Aorta (tissue), 5 donors: ENCODE data around the gene RPS4Y1. TPM values are rescaled to one million over a fixed set of nuclear protein-coding genes. Genes with fewer than 3 reads are reported as not detected.
"Not testable (repeated sequence)": the region's sequence is repeated elsewhere in the genome, so short reads cannot be mapped to it uniquely, and the experiment has no call there.

Source experiments
- ATAC-seq: fragments of 200-7000 bp; cut with Tn5 transposase; one replicate; pipeline ENCODE4 v1.9.1; 2022; ENCODE audit warnings: moderate library complexity; ENCODE audit not compliant: low FRiP score
- DNase-seq, 2 donors: peaks; one replicate each; pipeline ENCODE4 v3.0.0-alpha.2; 2020
- H3K27ac ChIP-seq, 2 donors: one replicate each; pipeline ENCODE4 v1.5.1; 2013; ENCODE audit warnings: low read length in 2 of 2, mild to moderate bottlenecking in 2 of 2, moderate library complexity in 2 of 2, control low read depth in 1 of 2, inconsistent platforms in 1 of 2, low read depth in 1 of 2
- H3K27me3 ChIP-seq, 2 donors: one replicate each; pipeline ENCODE4 v1.6.1; 2013; ENCODE audit warnings: control low read depth in 1 of 2, low read length in 1 of 2, mild to moderate bottlenecking in 1 of 2, moderate library complexity in 1 of 2; ENCODE audit not compliant: insufficient read depth in 2 of 2, control insufficient read depth in 1 of 2
- H3K36me3 ChIP-seq, 2 donors: one replicate each; pipeline ENCODE4 v1.6.1; 2013; ENCODE audit warnings: control low read depth in 1 of 2, low read length in 1 of 2, mild to moderate bottlenecking in 1 of 2; ENCODE audit not compliant: insufficient read depth in 2 of 2, control insufficient read depth in 1 of 2
- H3K4me1 ChIP-seq, 2 donors: one replicate each; pipeline ENCODE4 v1.6.1; 2013; ENCODE audit warnings: low read length in 2 of 2, control low read depth in 1 of 2, mild to moderate bottlenecking in 1 of 2, moderate library complexity in 1 of 2; ENCODE audit not compliant: insufficient read depth in 2 of 2, control insufficient read depth in 1 of 2
- H3K4me3 ChIP-seq, 2 donors: one replicate each; pipeline ENCODE4 v1.5.1; 2013; ENCODE audit warnings: low read length in 2 of 2, control low read depth in 1 of 2, mild to moderate bottlenecking in 1 of 2
- H3K9me3 ChIP-seq: one replicate; pipeline ENCODE4 v1.6.1; 2013; ENCODE audit warnings: mild to moderate bottlenecking, low read length; ENCODE audit not compliant: control insufficient read depth
- WGBS, 2 donors: extraction: QIAGEN DNeasy Blood & Tissue Kit; methylation state at CpG; one replicate each; pipeline ENCODE4 v1.1.7; 2013; 5-methylcytosine and 5-hydroxymethylcytosine counted together
- intact Hi-C, 2 donors: fragments of 100-400 bp; cut with DNase I; formaldehyde crosslinking; loops; one replicate each; pipeline versions ENCODE4 v1.14.2 to v1.15.0; 2022
- long read RNA-seq, 2 donors: library from polyadenylated mRNA; unstranded; transcript quantifications; one replicate each; pipeline ENCODE4 v2.0.0, GENCODE V29; 2020 to 2021
- polyA plus RNA-seq, 2 donors: library from polyadenylated mRNA; stranded (reverse); fragments of 200-250 nt; gene quantifications; one replicate each; pipeline ENCODE4 v1.2.3, GENCODE V29; 2013
- total RNA-seq, 2 donors: library from RNA; stranded (reverse); fragmentation: NEBNext Ultra II Directional; extraction: Animal tissue kit (Norgen Biotek cat#: 25700); gene quantifications; one replicate each; pipeline ENCODE4 v1.2.1, GENCODE V29; 2021
- donor health status: healthy with polysubstance abuse.
- donor health status: Bipolar disorder and iron deficiency.
- donor health status: DM: no; HTN: no; CAD: no.
- donor health status: DM: no; HTN: no; CAD: no.
- donor health status: DM: yes; HTN: yes; CAD: no.

RPS4Y1 gene
- total RNA-seq: not detected
- 100 to 1,000 TPM in 1 of 2 donors, under 1 TPM in 1; 0.23 to 479 TPM for polyA plus RNA-seq
- long read RNA-seq, donor 1: 0 reads
- long read RNA-seq, donor 2: 0 reads

GRCh38 chrY:2841471-2841893 lies at the start of gene RPS4Y1:
TSS of gene RPS4Y1 (plus strand) at chrY:2841602. CDS start at chrY:2841625, 23 bp downstream.
- intact Hi-C loops: no loop called here
- H3K4me3 ChIP-seq: peak within 1 kb of the TSS in 1 of 2 donors; percentile 84

GRCh38 chrY:2796977-2797523 lies 44.4 kb upstream of the RPS4Y1 start:
- intact Hi-C loops: no loop called here
- ATAC-seq: no peak
- Histone ChIP-seq H3K36me3 (no peaks in the 10 kb centered on the region), H3K4me3 (no peak overlapping the region), H3K27me3 (no peaks in the 10 kb centered on the region), H3K4me1 (no peaks in the 10 kb centered on the region), H3K9me3 (no peaks in the 10 kb centered on the region), H3K27ac (no peak overlapping the region)
- whole genome bisulfite sequencing, 2 donors: 75% methylated on average over 7 of the region's 7 CpGs; no CpG with 5 or more reads in 1 of the 2 donors
- DNase-seq: no peak

More at GRCh38 chrY:2841471-2841893, at the start of gene RPS4Y1:
- peaks cover 0 to 12% of the 10 kb centered on the region in 2 donors for H3K36me3 ChIP-seq
- no peaks in the 10 kb centered on the region for H3K4me1 ChIP-seq
- DNase-seq: no peak
- no peaks in the 10 kb centered on the region for H3K27me3 ChIP-seq
- peak within 1 kb of the TSS in 1 of 2 donors; percentile 64 for H3K27ac ChIP-seq
- no peaks in the 10 kb centered on the region for H3K9me3 ChIP-seq
- WGBS, 2 donors: 1% methylated on average over 22 of the region's 22 CpGs; no CpG with 5 or more reads in 1 of the 2 donors
- ATAC-seq: no peak

GRCh38 chrY:2797991-2798390 lies 43.4 kb upstream of the RPS4Y1 start:
- Histone ChIP-seq H3K4me1 (no peaks in the 10 kb centered on the region), H3K27ac (no peak overlapping the region), H3K9me3 (no peaks in the 10 kb centered on the region), H3K4me3 (no peak overlapping the region), H3K27me3 (no peaks in the 10 kb centered on the region), H3K36me3 (no peaks in the 10 kb centered on the region)
- ATAC-seq (no peak), DNase-seq (no peak)
- intact Hi-C loops: no loop called here

- no peaks in the 10 kb centered on the region for H3K9me3 ChIP-seq
- ATAC-seq (no peak), DNase-seq (no peak)
- intact Hi-C loops: no loop called here
- H3K36me3 ChIP-seq: no peaks in the 10 kb centered on the region
- no peaks in the 10 kb centered on the region for H3K27me3 ChIP-seq
- H3K27ac ChIP-seq: no peak overlapping the region
- 11% methylated on average over 2 of the region's 2 CpGs; no CpG with 5 or more reads in 1 of the 2 donors for WGBS, 2 donors
- H3K4me3 ChIP-seq: no peak overlapping the region
- no peaks in the 10 kb centered on the region for H3K4me1 ChIP-seq
Observed at GRCh38 chrY:2800246-2800645, 41.2 kb upstream of the RPS4Y1 start.

GRCh38 chrY:2817146-2817896 lies 24.1 kb upstream of the RPS4Y1 start:
- ATAC-seq, H3K4me1 ChIP-seq, H3K4me3 ChIP-seq, H3K27me3 ChIP-seq, H3K36me3 ChIP-seq, H3K9me3 ChIP-seq, DNase-seq, H3K27ac ChIP-seq, intact Hi-C loops: not testable (repeated sequence)
- 87% methylated on average over 10 of the region's 10 CpGs; no CpG with 5 or more reads in 1 of the 2 donors for WGBS, 2 donors

GRCh38 chrY:2824471-2824870 lies 16.9 kb upstream of the RPS4Y1 start:
- Histone ChIP-seq H3K9me3 (no peaks in the 10 kb centered on the region), H3K36me3 (no peaks in the 10 kb centered on the region), H3K4me3 (no peak overlapping the region), H3K4me1 (no peaks in the 10 kb centered on the region), H3K27ac (no peak overlapping the region), H3K27me3 (no peaks in the 10 kb centered on the region)
- no peak for ATAC-seq
- intact Hi-C loops: no loop called here
- WGBS, 2 donors: 58% methylated on average over 3 of the region's 3 CpGs; no CpG with 5 or more reads in 1 of the 2 donors
- no peak for DNase-seq

- Histone ChIP-seq H3K36me3 (no peaks in the 10 kb centered on the region), H3K9me3 (no peaks in the 10 kb centered on the region), H3K27me3 (no peaks in the 10 kb centered on the region), H3K4me1 (no peaks in the 10 kb centered on the region), H3K4me3 (no peak overlapping the region), H3K27ac (no peak overlapping the region)
- ATAC-seq (no peak), DNase-seq (no peak)
- intact Hi-C loops: no loop called here
- WGBS, 2 donors: 65% methylated on average over 5 of the region's 5 CpGs; no CpG with 5 or more reads in 1 of the 2 donors
Observed at GRCh38 chrY:2828497-2828896, 12.9 kb upstream of the RPS4Y1 start.

- DNase-seq (no peak), ATAC-seq (no peak)
- Histone ChIP-seq H3K36me3 (no peaks in the 10 kb centered on the region), H3K4me3 (no peak overlapping the region), H3K27me3 (no peaks in the 10 kb centered on the region), H3K9me3 (no peaks in the 10 kb centered on the region), H3K27ac (no peak overlapping the region), H3K4me1 (no peaks in the 10 kb centered on the region)
- intact Hi-C loops: no loop called here
Observed at GRCh38 chrY:2835230-2835629, 6.2 kb upstream of the RPS4Y1 start.

GRCh38 chrY:2837078-2837477 lies 4.3 kb upstream of the RPS4Y1 start:
- no peaks in the 10 kb centered on the region for H3K4me1 ChIP-seq
- no peaks in the 10 kb centered on the region for H3K36me3 ChIP-seq
- 52% methylated on average over 2 of the region's 2 CpGs; no CpG with 5 or more reads in 1 of the 2 donors for WGBS, 2 donors
- no peak overlapping the region for H3K27ac ChIP-seq
- H3K27me3 ChIP-seq: no peaks in the 10 kb centered on the region
- no peak overlapping the region for H3K4me3 ChIP-seq
- DNase-seq (no peak), ATAC-seq (no peak)
- intact Hi-C loops: no loop called here
- no peaks in the 10 kb centered on the region for H3K9me3 ChIP-seq
